ENCODE data around the gene TNS3. TPM values are rescaled to one million over a fixed set of nuclear protein-coding genes. Genes with fewer than 3 reads are reported as not detected.

TNS3 gene
- total and polyA plus RNA-seq, 4 experiments from 2014 or later = 0.11 to 3.2 (median 1.3) TPM; not detected in 1

GRCh38 chr7:47622586-47622945 is 40.7 kb upstream of the TNS3 start:
- no peak for DNase-seq
- no peaks in the 10 kb centered on the region for H3K9me3 ChIP-seq (ENCODE audit: control insufficient read depth in 1 of 2, low read length in 2 of 2)
- H3K36me3 ChIP-seq (ENCODE audit: insufficient read depth, low read length) = no peaks in the 10 kb centered on the region
- intact Hi-C loops (cut with micrococcal nuclease) = no loop called here
- H3K27ac Mint-ChIP-seq = no peak overlapping the region
- no peak overlapping the region for H3K4me3 ChIP-seq (ENCODE audit: low read length in 2 of 2)
- H3K9me3 Mint-ChIP-seq = peaks cover 0 to 4% (median 0%) of the 10 kb centered on the region in 8 donors
- no peaks in the 10 kb centered on the region for H3K4me1 ChIP-seq (ENCODE audit: insufficient read depth, low read length)
- H3K4me1 Mint-ChIP-seq = no peaks in the 10 kb centered on the region
- H3K27ac ChIP-seq (ENCODE audit: low read depth, low read length) = no peak overlapping the region
- no peaks in the 10 kb centered on the region for H3K27me3 ChIP-seq (ENCODE audit: insufficient read depth, low read length)
- H3K27me3 Mint-ChIP-seq = no peaks in the 10 kb centered on the region
- CTCF ChIA-PET (ENCODE audit: partially characterized antibody) = no interaction called here
- POLR2A ChIA-PET (ENCODE audit: partially characterized antibody) = no interaction called here
- no peaks in the 10 kb centered on the region for H3K36me3 Mint-ChIP-seq
- no peak overlapping the region for H3K4me3 Mint-ChIP-seq

- POLR2A ChIA-PET (ENCODE audit: partially characterized antibody) = no interaction called here
- Histone ChIP-seq H3K4me3 (ENCODE audit: low read length in 2 of 2) (no peak overlapping the region), H3K27ac (ENCODE audit: low read depth, low read length) (no peak overlapping the region), H3K4me1 (ENCODE audit: insufficient read depth, low read length) (no peaks in the 10 kb centered on the region), H3K9me3 (ENCODE audit: control insufficient read depth in 1 of 2, low read length in 2 of 2) (no peaks in the 10 kb centered on the region), H3K36me3 (ENCODE audit: insufficient read depth, low read length) (no peaks in the 10 kb centered on the region), H3K27me3 (ENCODE audit: insufficient read depth, low read length) (no peaks in the 10 kb centered on the region)
- no peak overlapping the region for H3K4me3 Mint-ChIP-seq
- CTCF ChIA-PET (ENCODE audit: partially characterized antibody) = no interaction called here
- H3K27me3 Mint-ChIP-seq = no peaks in the 10 kb centered on the region
- no peaks in the 10 kb centered on the region for H3K36me3 Mint-ChIP-seq
- H3K27ac Mint-ChIP-seq = no peak overlapping the region
- no peaks in the 10 kb centered on the region for H3K4me1 Mint-ChIP-seq
- intact Hi-C loops (cut with micrococcal nuclease) = no loop called here
- H3K9me3 Mint-ChIP-seq = peaks cover 0 to 4% (median 0%) of the 10 kb centered on the region in 8 donors
- no peak for DNase-seq
These were observed 40.2 kb upstream of the TNS3 start for GRCh38 chr7:47621979-47622561.

- ChIA-PET POLR2A (ENCODE audit: partially characterized antibody) (no interaction called here), CTCF (ENCODE audit: partially characterized antibody) (no interaction called here)
- Histone ChIP-seq H3K27me3 (ENCODE audit: insufficient read depth, low read length) (no peaks in the 10 kb centered on the region), H3K4me3 (ENCODE audit: low read length in 2 of 2) (no peak overlapping the region), H3K4me1 (ENCODE audit: insufficient read depth, low read length) (no peaks in the 10 kb centered on the region), H3K36me3 (ENCODE audit: insufficient read depth, low read length) (no peaks in the 10 kb centered on the region), H3K9me3 (ENCODE audit: control insufficient read depth in 1 of 2, low read length in 2 of 2) (no peaks in the 10 kb centered on the region), H3K27ac (ENCODE audit: low read depth, low read length) (no peak overlapping the region)
- H3K27me3 Mint-ChIP-seq = no peaks in the 10 kb centered on the region
- no peaks in the 10 kb centered on the region for H3K36me3 Mint-ChIP-seq
- H3K4me3 Mint-ChIP-seq = no peak overlapping the region
- peak overlapping the region in 1 of 7 donors; percentile 29 for H3K27ac Mint-ChIP-seq
- no peak for DNase-seq
- no peaks in the 10 kb centered on the region for H3K4me1 Mint-ChIP-seq
- intact Hi-C loops (cut with micrococcal nuclease) = no loop called here
- H3K9me3 Mint-ChIP-seq = peaks cover 0 to 4% (median 0%) of the 10 kb centered on the region in 8 donors
These were observed 39.4 kb upstream of the TNS3 start for GRCh38 chr7:47621347-47621746.

GRCh38 chr7:47619806-47620205 is 37.9 kb upstream of the TNS3 start:
- Histone ChIP-seq H3K27ac (ENCODE audit: low read depth, low read length) (no peak overlapping the region), H3K36me3 (ENCODE audit: insufficient read depth, low read length) (no peaks in the 10 kb centered on the region), H3K4me3 (ENCODE audit: low read length in 2 of 2) (no peak overlapping the region), H3K4me1 (ENCODE audit: insufficient read depth, low read length) (no peaks in the 10 kb centered on the region), H3K9me3 (ENCODE audit: control insufficient read depth in 1 of 2, low read length in 2 of 2) (no peaks in the 10 kb centered on the region), H3K27me3 (ENCODE audit: insufficient read depth, low read length) (no peaks in the 10 kb centered on the region)
- Mint-ChIP-seq H3K36me3 (no peaks in the 10 kb centered on the region), H3K4me3 (no peak overlapping the region), H3K27me3 (no peaks in the 10 kb centered on the region), H3K4me1 (no peaks in the 10 kb centered on the region), H3K27ac (no peak overlapping the region), H3K9me3 (peaks cover 0 to 4% (median 0%) of the 10 kb centered on the region in 8 donors)
- POLR2A ChIA-PET (ENCODE audit: partially characterized antibody) = no interaction called here
- intact Hi-C loops (cut with micrococcal nuclease) = no loop called here
- CTCF ChIA-PET (ENCODE audit: partially characterized antibody) = no interaction called here
- DNase-seq = no peak

- H3K27me3 Mint-ChIP-seq = peaks cover 0 to 1% of the 10 kb centered on the region in 2 donors
These were observed 35.2 kb upstream of the TNS3 start for GRCh38 chr7:47617131-47617530.

GRCh38 chr7:47614450-47614849 is 32.5 kb upstream of the TNS3 start:
- Mint-ChIP-seq H3K4me3 (no peak overlapping the region), H3K27ac (no peak overlapping the region), H3K9me3 (peaks cover 0 to 1% (median 0%) of the 10 kb centered on the region in 8 donors), H3K4me1 (no peaks in the 10 kb centered on the region), H3K36me3 (no peaks in the 10 kb centered on the region), H3K27me3 (peaks cover 0 to 1% of the 10 kb centered on the region in 2 donors)
- ChIA-PET POLR2A (ENCODE audit: partially characterized antibody) (no interaction called here), CTCF (ENCODE audit: partially characterized antibody) (no interaction called here)
- Histone ChIP-seq H3K4me1 (ENCODE audit: insufficient read depth, low read length) (no peaks in the 10 kb centered on the region), H3K9me3 (ENCODE audit: control insufficient read depth in 1 of 2, low read length in 2 of 2) (no peaks in the 10 kb centered on the region), H3K27ac (ENCODE audit: low read depth, low read length) (no peak overlapping the region), H3K4me3 (ENCODE audit: low read length in 2 of 2) (no peak overlapping the region), H3K27me3 (ENCODE audit: insufficient read depth, low read length) (no peaks in the 10 kb centered on the region), H3K36me3 (ENCODE audit: insufficient read depth, low read length) (no peaks in the 10 kb centered on the region)
- intact Hi-C loops (cut with micrococcal nuclease) = no loop called here
- DNase-seq = no peak

More at GRCh38 chr7:47617131-47617530, 35.2 kb upstream of the TNS3 start:
- Mint-ChIP-seq H3K36me3 (no peaks in the 10 kb centered on the region), H3K9me3 (peaks cover 0 to 3% (median 0%) of the 10 kb centered on the region in 8 donors), H3K27ac (no peak overlapping the region), H3K4me1 (no peaks in the 10 kb centered on the region), H3K4me3 (no peak overlapping the region)
- H3K4me3 ChIP-seq (ENCODE audit: low read length in 2 of 2) = no peak overlapping the region
- H3K4me1 ChIP-seq (ENCODE audit: insufficient read depth, low read length) = no peaks in the 10 kb centered on the region
- intact Hi-C loops (cut with micrococcal nuclease) = no loop called here
- no peak for DNase-seq
- no peaks in the 10 kb centered on the region for H3K36me3 ChIP-seq (ENCODE audit: insufficient read depth, low read length)
- ChIA-PET CTCF (ENCODE audit: partially characterized antibody) (no interaction called here), POLR2A (ENCODE audit: partially characterized antibody) (no interaction called here)
- no peaks in the 10 kb centered on the region for H3K9me3 ChIP-seq (ENCODE audit: control insufficient read depth in 1 of 2, low read length in 2 of 2)
- no peaks in the 10 kb centered on the region for H3K27me3 ChIP-seq (ENCODE audit: insufficient read depth, low read length)
- no peak overlapping the region for H3K27ac ChIP-seq (ENCODE audit: low read depth, low read length)

GRCh38 chr7:47611045-47611511 is 29.2 kb upstream of the TNS3 start:
- H3K9me3 Mint-ChIP-seq = no peaks in the 10 kb centered on the region
- Histone ChIP-seq H3K27ac (ENCODE audit: low read depth, low read length) (no peak overlapping the region), H3K4me3 (ENCODE audit: low read length in 2 of 2) (no peak overlapping the region), H3K4me1 (ENCODE audit: insufficient read depth, low read length) (no peaks in the 10 kb centered on the region), H3K27me3 (ENCODE audit: insufficient read depth, low read length) (no peaks in the 10 kb centered on the region), H3K36me3 (ENCODE audit: insufficient read depth, low read length) (no peaks in the 10 kb centered on the region), H3K9me3 (ENCODE audit: control insufficient read depth in 1 of 2, low read length in 2 of 2) (no peaks in the 10 kb centered on the region)
- no peaks in the 10 kb centered on the region for H3K36me3 Mint-ChIP-seq
- CTCF ChIA-PET (ENCODE audit: partially characterized antibody) = no interaction called here
- H3K27me3 Mint-ChIP-seq = peaks cover 0 to 1% of the 10 kb centered on the region in 2 donors
- H3K27ac Mint-ChIP-seq = no peak overlapping the region
- intact Hi-C loops (cut with micrococcal nuclease) = no loop called here
- H3K4me3 Mint-ChIP-seq = no peak overlapping the region
- POLR2A ChIA-PET (ENCODE audit: partially characterized antibody) = no interaction called here
- no peaks in the 10 kb centered on the region for H3K4me1 Mint-ChIP-seq
- no peak for DNase-seq

Measured in CD4-positive, alpha-beta memory T cell (primary cell).